ENCODE data around the gene TMEM179B. TPM values are rescaled to one million over a fixed set of nuclear protein-coding genes. Genes with fewer than 3 reads are reported as not detected.
A peak's percentile ranks its signal among the peaks of the same experiment; 100 is the strongest.
"Not testable (repeated sequence)": the region's sequence is repeated elsewhere in the genome, so short reads cannot be mapped to it uniquely, and the experiment has no call there.

Gene TMEM179B, protein sequence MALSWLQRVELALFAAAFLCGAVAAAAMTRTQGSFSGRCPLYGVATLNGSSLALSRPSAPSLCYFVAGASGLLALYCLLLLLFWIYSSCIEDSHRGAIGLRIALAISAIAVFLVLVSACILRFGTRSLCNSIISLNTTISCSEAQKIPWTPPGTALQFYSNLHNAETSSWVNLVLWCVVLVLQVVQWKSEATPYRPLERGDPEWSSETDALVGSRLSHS
- polyA plus RNA-seq: 69.5 TPM
- long read RNA-seq, donor 1, transcript TMEM179B-201 (5 exons, 1,023 nt): major isoform, 22 of 53 reads
- long read RNA-seq, donor 1, partial matches to known transcripts: 0 of 53 reads
- long read RNA-seq, donor 1, other reads (novel, unspliced or antisense): 31 of 53 reads
- long read RNA-seq, donor 2, transcript TMEM179B-201 (5 exons, 1,023 nt): major isoform, 54 of 64 reads
- long read RNA-seq, donor 2, partial matches to known transcripts: 7 of 64 reads
- long read RNA-seq, donor 2, other reads (novel, unspliced or antisense): 0 of 64 reads
- long read RNA-seq, donor 3: 0 reads
- long read RNA-seq, donor 4, transcript TMEM179B-201 (5 exons, 1,023 nt): major isoform, 11 of 12 reads
- long read RNA-seq, donor 4, partial matches to known transcripts: 0 of 12 reads
- long read RNA-seq, donor 4, other reads (novel, unspliced or antisense): 0 of 12 reads
- long read RNA-seq, donor 5, transcript TMEM179B-201 (5 exons, 1,023 nt): major isoform, 16 of 16 reads
- long read RNA-seq, donor 5, partial matches to known transcripts: 0 of 16 reads
- long read RNA-seq, donor 5, other reads (novel, unspliced or antisense): 0 of 16 reads
- long read RNA-seq, donor 6, transcript TMEM179B-201 (5 exons, 1,023 nt): major isoform, 46 of 54 reads
- long read RNA-seq, donor 6, partial matches to known transcripts: 5 of 54 reads
- long read RNA-seq, donor 6, other reads (novel, unspliced or antisense): 0 of 54 reads
- long read RNA-seq, donor 7, transcript TMEM179B-201 (5 exons, 1,023 nt): major isoform, 12 of 13 reads
- long read RNA-seq, donor 7, partial matches to known transcripts: 0 of 13 reads
- long read RNA-seq, donor 7, other reads (novel, unspliced or antisense): 0 of 13 reads
- long read RNA-seq, donor 8, transcript TMEM179B-201 (5 exons, 1,023 nt): major isoform, 51 of 61 reads
- long read RNA-seq, donor 8, partial matches to known transcripts: 6 of 61 reads
- long read RNA-seq, donor 8, other reads (novel, unspliced or antisense): 0 of 61 reads
- long read RNA-seq, donor 9, transcript TMEM179B-201 (5 exons, 1,023 nt): major isoform, 26 of 99 reads
- long read RNA-seq, donor 9, partial matches to known transcripts: 13 of 99 reads
- long read RNA-seq, donor 9, other reads (novel, unspliced or antisense): 59 of 99 reads
- long read RNA-seq, donor 10, transcript TMEM179B-201 (5 exons, 1,023 nt): major isoform, 45 of 47 reads
- long read RNA-seq, donor 10, partial matches to known transcripts: 0 of 47 reads
- long read RNA-seq, donor 10, other reads (novel, unspliced or antisense): 0 of 47 reads
- long read RNA-seq, donor 11, transcript TMEM179B-201 (5 exons, 1,023 nt): major isoform, 32 of 39 reads
- long read RNA-seq, donor 11, partial matches to known transcripts: 6 of 39 reads
- long read RNA-seq, donor 11, other reads (novel, unspliced or antisense): 0 of 39 reads

DNA sequence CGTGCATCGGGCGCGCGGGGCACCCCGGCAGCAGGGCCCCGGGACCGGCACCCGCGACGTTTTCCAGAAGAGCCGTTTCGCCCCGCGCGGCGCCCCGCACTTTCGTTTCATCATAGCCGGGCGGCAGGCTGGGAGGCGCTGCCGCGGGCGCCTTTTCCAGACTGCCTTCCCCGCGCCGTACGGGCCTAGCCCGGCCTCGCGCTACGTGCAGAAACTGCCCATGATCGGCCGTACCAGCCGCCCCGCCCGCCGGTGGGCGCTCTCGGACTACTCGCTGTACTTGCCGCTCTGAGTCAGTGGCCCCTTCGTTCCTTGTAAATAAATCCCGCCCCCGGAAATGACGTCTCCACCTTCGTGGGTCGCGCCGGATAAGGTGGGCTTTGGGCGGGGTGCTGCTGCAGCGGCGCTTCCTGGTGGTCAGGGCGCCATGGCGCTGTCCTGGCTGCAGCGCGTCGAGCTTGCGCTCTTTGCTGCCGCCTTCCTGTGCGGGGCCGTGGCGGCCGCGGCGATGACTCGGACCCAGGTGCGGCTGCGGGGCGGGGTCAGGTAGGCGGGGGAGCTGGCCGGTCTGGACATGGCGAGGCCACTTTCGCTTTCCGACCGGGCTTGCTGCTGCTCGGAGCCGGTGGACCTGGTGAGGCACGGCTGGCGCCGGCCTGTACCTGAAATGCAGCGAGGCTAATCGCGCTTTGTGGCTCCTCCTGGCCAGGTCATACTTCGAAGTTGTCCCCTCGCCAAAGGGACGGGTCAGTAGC is at the start of gene TMEM179B:
Gene TMEM179B, plus strand, starts transcription at position 398 of the 755 bp plus-strand sequence. Its CDS starts 30 bp downstream, at position 428.
- DNase-seq: peak; percentile 98
- Histone ChIP-seq H3K27ac (ENCODE audit: low read length) (peak within 1 kb of the TSS; percentile 94), H3K4me1 (ENCODE audit: control insufficient read depth, insufficient read depth, low read length) (peaks cover 18% of the 10 kb centered on the region), H3K36me3 (ENCODE audit: control insufficient read depth, insufficient read depth, low read length) (peaks cover 27% of the 10 kb centered on the region), H3K27me3 (ENCODE audit: control insufficient read depth, insufficient read depth, low read length) (no peaks in the 10 kb centered on the region), H3K9me3 (ENCODE audit: control insufficient read depth, low read depth, low read length) (no peaks in the 10 kb centered on the region), H3K4me3 (ENCODE audit: low read length) (peak within 1 kb of the TSS; percentile 95)
- no CpG with 5 or more reads among the region's 88 CpGs for WGBS (ENCODE audit: insufficient coverage, low lambda C conversion rate)

DNA sequence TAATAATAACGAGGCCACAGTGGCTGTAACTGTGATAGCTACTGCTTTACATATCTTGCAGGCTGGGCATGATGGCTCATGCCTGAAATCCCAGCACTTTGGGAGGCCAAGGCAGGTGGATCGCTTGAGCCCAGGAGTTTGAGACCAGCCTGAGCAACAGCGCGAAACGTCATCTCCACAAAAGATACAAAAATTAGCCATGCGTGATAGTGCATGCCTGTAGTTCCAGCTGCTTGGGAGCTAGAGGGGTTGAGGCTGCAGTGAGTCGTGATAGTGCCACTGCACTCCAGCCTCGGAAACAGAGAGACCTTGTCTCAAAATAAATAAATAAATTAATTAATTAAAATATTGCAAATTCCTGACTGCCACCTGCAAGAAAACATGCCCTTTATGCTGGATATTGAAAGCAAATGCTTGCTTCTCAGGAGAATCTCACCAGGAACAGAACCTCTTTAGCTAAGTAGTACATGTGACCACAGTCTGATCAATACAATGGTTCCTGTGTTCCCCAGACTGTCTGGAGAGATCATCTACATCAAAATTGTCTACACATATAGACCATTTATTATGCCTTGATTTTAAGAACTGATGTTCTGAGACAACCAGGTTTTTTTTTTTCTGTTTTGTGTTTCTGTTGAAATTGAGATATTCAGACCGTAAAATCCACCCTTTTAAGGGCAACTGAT is 39.6 kb upstream of the TMEM179B start:
- Histone ChIP-seq H3K4me3 (ENCODE audit: low read length) (no peak overlapping the region), H3K27me3 (ENCODE audit: control insufficient read depth, insufficient read depth, low read length) (no peaks in the 10 kb centered on the region), H3K36me3 (ENCODE audit: control insufficient read depth, insufficient read depth, low read length) (peaks cover 18% of the 10 kb centered on the region), H3K9me3 (ENCODE audit: control insufficient read depth, low read depth, low read length) (no peaks in the 10 kb centered on the region), H3K4me1 (ENCODE audit: control insufficient read depth, insufficient read depth, low read length) (peaks cover under 1% of the 10 kb centered on the region), H3K27ac (ENCODE audit: low read length) (no peak overlapping the region)
- WGBS (ENCODE audit: insufficient coverage, low lambda C conversion rate): 86% methylated on average over 1 of the region's 9 CpGs
- DNase-seq: no peak

DNA sequence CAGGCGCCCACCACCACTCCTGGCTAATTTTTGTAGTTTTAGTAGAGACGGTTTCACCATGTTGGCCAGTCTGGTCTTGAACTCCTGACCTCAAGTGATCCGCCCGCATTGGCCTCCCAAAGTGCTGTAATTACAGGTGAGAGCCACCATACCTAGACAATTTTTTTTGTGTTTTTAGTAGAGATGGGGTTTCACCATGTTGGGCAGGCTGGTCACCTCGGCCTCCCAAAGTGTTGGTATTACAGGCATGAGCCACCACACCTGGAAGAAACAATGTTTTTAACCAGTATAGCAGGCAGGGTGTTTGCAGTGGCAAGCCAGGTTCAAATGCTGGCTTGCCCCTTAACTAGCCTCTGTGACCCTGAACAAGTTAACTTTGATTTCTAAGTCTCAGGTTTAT is 37.3 kb upstream of the TMEM179B start:
- peaks cover 14% of the 10 kb centered on the region for H3K4me1 ChIP-seq (ENCODE audit: control insufficient read depth, insufficient read depth, low read length)
- H3K27ac ChIP-seq (ENCODE audit: low read length): not testable (repeated sequence)
- no CpG with 5 or more reads among the region's 5 CpGs for WGBS (ENCODE audit: insufficient coverage, low lambda C conversion rate)

DNA sequence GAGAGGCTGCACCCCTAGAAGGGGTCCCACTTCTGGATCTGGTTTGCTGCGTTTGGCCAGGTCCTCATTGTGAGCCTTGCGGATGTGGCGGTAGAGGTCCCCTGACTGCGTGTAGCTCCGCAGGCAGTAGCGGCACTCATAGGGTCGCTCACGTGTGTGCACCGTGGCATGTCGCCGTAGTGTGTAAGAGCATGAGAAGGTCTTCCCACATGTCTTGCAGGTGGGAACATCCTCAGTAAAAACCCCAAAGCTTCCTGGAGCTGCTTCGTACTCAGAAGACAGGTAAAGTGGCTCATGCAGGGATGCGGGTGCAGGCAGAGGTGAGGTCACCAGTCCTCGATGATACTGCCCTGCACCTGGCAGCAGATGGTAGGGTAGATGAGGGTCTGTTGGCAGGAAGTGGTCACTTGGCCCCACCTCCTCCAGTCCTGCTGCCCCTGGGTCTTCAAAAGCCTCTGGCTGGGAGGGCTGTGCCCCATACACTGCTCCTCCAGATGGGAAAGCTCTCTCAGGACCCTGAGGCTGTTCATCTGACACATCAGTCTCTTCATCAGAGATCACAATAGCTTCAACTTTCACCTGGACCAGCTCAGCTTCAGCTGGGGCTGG is 34.9 kb upstream of the TMEM179B start:
- Histone ChIP-seq H3K36me3 (ENCODE audit: control insufficient read depth, insufficient read depth, low read length) (peaks cover 22% of the 10 kb centered on the region), H3K4me3 (ENCODE audit: low read length) (no peak overlapping the region), H3K9me3 (ENCODE audit: control insufficient read depth, low read depth, low read length) (no peaks in the 10 kb centered on the region), H3K27ac (ENCODE audit: low read length) (no peak overlapping the region), H3K27me3 (ENCODE audit: control insufficient read depth, insufficient read depth, low read length) (no peaks in the 10 kb centered on the region), H3K4me1 (ENCODE audit: control insufficient read depth, insufficient read depth, low read length) (peaks cover 14% of the 10 kb centered on the region)
- no peak for DNase-seq
- no CpG with 5 or more reads among the region's 14 CpGs for WGBS (ENCODE audit: insufficient coverage, low lambda C conversion rate)

More for the DNA sequence above, 37.3 kb upstream of the TMEM179B start:
- not testable (repeated sequence) for DNase-seq; H3K9me3 ChIP-seq (ENCODE audit: control insufficient read depth, low read depth, low read length); H3K27me3 ChIP-seq (ENCODE audit: control insufficient read depth, insufficient read depth, low read length); H3K4me3 ChIP-seq (ENCODE audit: low read length)
- peaks cover 22% of the 10 kb centered on the region for H3K36me3 ChIP-seq (ENCODE audit: control insufficient read depth, insufficient read depth, low read length)

DNA sequence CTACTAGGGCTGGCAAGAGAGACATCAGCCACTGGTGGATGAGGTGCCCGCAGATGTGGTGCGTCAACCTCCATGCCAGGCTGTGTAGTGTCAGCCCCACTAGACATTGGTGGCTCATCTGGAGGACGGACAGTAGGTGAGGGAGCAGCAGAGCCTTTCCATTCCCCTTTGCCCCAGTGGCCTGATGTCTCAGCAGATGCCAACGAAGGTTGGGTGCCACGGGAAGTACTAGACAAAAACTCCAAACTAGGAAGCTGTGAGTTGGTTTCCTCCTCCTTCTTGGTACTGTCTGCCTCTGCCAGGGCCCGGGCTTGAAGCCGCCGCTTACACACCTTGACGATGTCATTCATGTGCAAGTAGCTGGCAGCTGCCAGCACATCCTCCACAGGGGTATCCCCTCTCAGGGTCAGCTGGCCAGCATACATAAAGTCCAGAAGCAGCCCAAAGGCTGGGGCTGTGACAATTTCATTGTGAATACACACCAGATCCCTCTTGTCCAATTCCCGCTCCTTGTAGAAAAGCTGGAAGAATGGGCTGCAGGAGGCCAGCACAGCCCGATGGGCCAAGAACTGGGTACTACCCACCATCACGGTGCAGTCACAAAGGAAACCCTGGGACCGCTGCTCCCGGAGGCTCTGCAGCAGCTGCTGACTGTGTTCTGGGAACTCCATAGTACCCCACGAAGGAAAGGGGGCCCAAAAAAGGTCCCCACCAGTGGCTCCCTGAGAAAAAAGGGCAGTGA is 34.0 kb upstream of the TMEM179B start:
- H3K4me3 ChIP-seq (ENCODE audit: low read length): peak overlapping the region; percentile 82
- H3K27me3 ChIP-seq (ENCODE audit: control insufficient read depth, insufficient read depth, low read length): no peaks in the 10 kb centered on the region
- no CpG with 5 or more reads among the region's 15 CpGs for WGBS (ENCODE audit: insufficient coverage, low lambda C conversion rate)
- no peak for DNase-seq
- H3K27ac ChIP-seq (ENCODE audit: low read length): peak overlapping the region; percentile 90
- peaks cover 22% of the 10 kb centered on the region for H3K36me3 ChIP-seq (ENCODE audit: control insufficient read depth, insufficient read depth, low read length)
- peaks cover 14% of the 10 kb centered on the region for H3K4me1 ChIP-seq (ENCODE audit: control insufficient read depth, insufficient read depth, low read length)
- no peaks in the 10 kb centered on the region for H3K9me3 ChIP-seq (ENCODE audit: control insufficient read depth, low read depth, low read length)

- H3K27ac ChIP-seq (ENCODE audit: low read length): peak within 1 kb of the TSS; percentile 90
- WGBS (ENCODE audit: insufficient coverage, low lambda C conversion rate): 5% methylated on average over 4 of the region's 47 CpGs
- H3K4me1 ChIP-seq (ENCODE audit: control insufficient read depth, insufficient read depth, low read length): peaks cover 14% of the 10 kb centered on the region
- H3K4me3 ChIP-seq (ENCODE audit: low read length): peak within 1 kb of the TSS; percentile 82
- H3K36me3 ChIP-seq (ENCODE audit: control insufficient read depth, insufficient read depth, low read length): peaks cover 19% of the 10 kb centered on the region
- peak; percentile 99 for DNase-seq
- H3K27me3 ChIP-seq (ENCODE audit: control insufficient read depth, insufficient read depth, low read length): no peaks in the 10 kb centered on the region
- H3K9me3 ChIP-seq (ENCODE audit: control insufficient read depth, low read depth, low read length): no peaks in the 10 kb centered on the region
These were observed 33.2 kb upstream of the TMEM179B start, which contains the start of gene ZBTB3 for GRCh38 chr11:62753736-62754603. Gene ZBTB3, minus strand, starts transcription at chr11:62754160. Its CDS starts 496 bp downstream, at chr11:62753664.

DNA sequence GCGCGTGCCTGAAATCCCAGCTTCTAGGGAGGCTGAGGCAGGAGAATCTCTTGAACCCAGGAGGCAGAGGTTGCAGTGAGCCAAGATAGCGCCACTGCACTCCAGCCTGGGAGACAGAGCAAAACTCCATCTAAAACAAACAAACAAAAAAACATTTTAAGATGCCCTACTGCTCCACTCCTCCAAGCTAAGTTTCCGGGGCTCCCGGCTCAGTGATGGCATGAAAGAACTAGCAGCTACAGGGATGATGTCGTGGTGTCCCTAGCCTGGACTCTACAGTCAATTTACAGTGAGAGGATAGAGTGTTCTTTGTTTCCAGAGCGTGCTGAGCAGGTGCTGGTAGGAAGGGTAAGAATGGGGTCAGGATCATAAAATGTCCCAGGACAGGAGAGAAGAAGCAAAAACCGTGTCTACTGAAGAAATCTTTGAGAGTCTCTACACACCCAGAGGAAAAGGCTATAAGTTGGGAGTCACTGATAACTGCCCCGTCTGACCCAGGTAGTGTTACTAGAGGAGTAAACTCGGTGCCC is 32.1 kb upstream of the TMEM179B start:
- no peak for DNase-seq
- no peak overlapping the region for H3K27ac ChIP-seq (ENCODE audit: low read length)
- no peaks in the 10 kb centered on the region for H3K9me3 ChIP-seq (ENCODE audit: control insufficient read depth, low read depth, low read length)
- peaks cover 14% of the 10 kb centered on the region for H3K4me1 ChIP-seq (ENCODE audit: control insufficient read depth, insufficient read depth, low read length)
- no peak overlapping the region for H3K4me3 ChIP-seq (ENCODE audit: low read length)
- H3K27me3 ChIP-seq (ENCODE audit: control insufficient read depth, insufficient read depth, low read length): no peaks in the 10 kb centered on the region
- WGBS (ENCODE audit: insufficient coverage, low lambda C conversion rate): 0% methylated on average over 1 of the region's 10 CpGs
- peaks cover 16% of the 10 kb centered on the region for H3K36me3 ChIP-seq (ENCODE audit: control insufficient read depth, insufficient read depth, low read length)
